KMS-11 (cell line): Measurements from ENCODE around the gene SORCS2.

Source experiments
- H2AFZ ChIP-seq: fragments of 200-600 bp; sonication (generic); 2 replicates; pipeline ENCODE4 v1.6.1; 2016; ENCODE audit warnings: antibody characterized with exemption, mixed run types, low read depth
- H3K27ac ChIP-seq: fragments of 200-600 bp; sonication (generic); 2 replicates; pipeline ENCODE4 v1.6.1; 2016; ENCODE audit warnings: mild to moderate bottlenecking, mixed run types
- H3K27me3 ChIP-seq: fragments of 200-600 bp; sonication (generic); 2 replicates; pipeline ENCODE4 v1.6.1; 2017; ENCODE audit warnings: mild to moderate bottlenecking, low read depth, mixed run types, moderate library complexity; ENCODE audit not compliant: insufficient read depth
- H3K36me3 ChIP-seq: fragments of 200-600 bp; sonication (generic); 2 replicates; pipeline ENCODE4 v1.6.1; 2017; ENCODE audit warnings: mild to moderate bottlenecking, mixed run types; ENCODE audit not compliant: insufficient read depth
- H3K4me1 ChIP-seq: fragments of 200-600 bp; sonication (generic); 2 replicates; pipeline ENCODE4 v1.6.1; 2016; ENCODE audit warnings: mild to moderate bottlenecking, low read depth, mixed run types; ENCODE audit not compliant: poor library complexity, severe bottlenecking
- H3K4me2 ChIP-seq: fragments of 200-600 bp; sonication (generic); 2 replicates; pipeline ENCODE4 v1.7.0; 2016; ENCODE audit warnings: mild to moderate bottlenecking, mixed run types
- H3K4me3 ChIP-seq: fragments of 200-600 bp; sonication (generic); IDR thresholded peaks from 2 replicates; pipeline ENCODE4 v1.6.1; 2017; ENCODE audit warnings: low read depth, low read length, mixed read lengths; ENCODE audit not compliant: insufficient read depth
- H3K79me2 ChIP-seq: fragments of 200-600 bp; sonication (generic); 2 replicates; pipeline ENCODE4 v1.6.1; 2016; ENCODE audit warnings: low read depth, mixed run types; ENCODE audit not compliant: insufficient read depth
- H3K9ac ChIP-seq: fragments of 200-600 bp; sonication (generic); 2 replicates; pipeline ENCODE4 v1.6.1; 2016; ENCODE audit warnings: mild to moderate bottlenecking, mixed run types
- H4K20me1 ChIP-seq: fragments of 200-600 bp; sonication (generic); 2 replicates; pipeline ENCODE4 v1.6.1; 2016; ENCODE audit warnings: mild to moderate bottlenecking, mixed run types; ENCODE audit not compliant: insufficient read depth
- TF ChIP-seq, protein P1 (sequence below): fragments of 200-600 bp; sonication (generic); conservative IDR thresholded peaks from 2 replicates; pipeline ENCODE4 v1.6.1; 2017; ENCODE audit warnings: low read depth, mild to moderate bottlenecking, antibody characterized with exemption, low read length, moderate library complexity, mixed read lengths

Gene SORCS2

DNA sequence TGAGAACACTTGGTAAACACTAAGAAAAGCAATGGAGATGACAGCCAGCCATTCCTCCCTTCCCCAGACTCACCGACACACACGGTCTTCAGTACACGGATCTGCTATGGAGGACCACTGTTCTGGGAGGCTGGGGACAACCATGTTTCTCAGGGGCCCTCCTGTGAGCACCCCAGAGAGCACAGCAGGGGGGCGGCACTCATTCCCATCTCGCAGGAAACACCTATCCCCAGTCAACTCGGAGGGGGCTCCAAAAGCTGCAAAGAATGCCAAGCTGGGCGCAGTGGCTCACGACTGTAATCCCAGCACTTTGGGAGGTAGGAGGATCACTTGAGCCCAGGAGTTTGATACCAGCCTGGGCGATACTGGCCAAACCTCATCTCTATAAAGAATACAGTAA, 575.2 kb downstream of the SORCS2 start:
- Histone ChIP-seq H3K27me3 (no peaks in the 10 kb centered on the region), H3K27ac (no peak overlapping the region), H3K4me3 (no peak overlapping the region), H3K79me2 (no peaks in the 10 kb centered on the region), H4K20me1 (no peaks in the 10 kb centered on the region), H2AFZ (no peak overlapping the region), H3K4me2 (no peak overlapping the region), H3K36me3 (no peaks in the 10 kb centered on the region), H3K9ac (no peak overlapping the region), H3K4me1 (no peaks in the 10 kb centered on the region)
- TF ChIP-seq, protein P1, sequence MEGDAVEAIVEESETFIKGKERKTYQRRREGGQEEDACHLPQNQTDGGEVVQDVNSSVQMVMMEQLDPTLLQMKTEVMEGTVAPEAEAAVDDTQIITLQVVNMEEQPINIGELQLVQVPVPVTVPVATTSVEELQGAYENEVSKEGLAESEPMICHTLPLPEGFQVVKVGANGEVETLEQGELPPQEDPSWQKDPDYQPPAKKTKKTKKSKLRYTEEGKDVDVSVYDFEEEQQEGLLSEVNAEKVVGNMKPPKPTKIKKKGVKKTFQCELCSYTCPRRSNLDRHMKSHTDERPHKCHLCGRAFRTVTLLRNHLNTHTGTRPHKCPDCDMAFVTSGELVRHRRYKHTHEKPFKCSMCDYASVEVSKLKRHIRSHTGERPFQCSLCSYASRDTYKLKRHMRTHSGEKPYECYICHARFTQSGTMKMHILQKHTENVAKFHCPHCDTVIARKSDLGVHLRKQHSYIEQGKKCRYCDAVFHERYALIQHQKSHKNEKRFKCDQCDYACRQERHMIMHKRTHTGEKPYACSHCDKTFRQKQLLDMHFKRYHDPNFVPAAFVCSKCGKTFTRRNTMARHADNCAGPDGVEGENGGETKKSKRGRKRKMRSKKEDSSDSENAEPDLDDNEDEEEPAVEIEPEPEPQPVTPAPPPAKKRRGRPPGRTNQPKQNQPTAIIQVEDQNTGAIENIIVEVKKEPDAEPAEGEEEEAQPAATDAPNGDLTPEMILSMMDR, result no peak

- TF ChIP-seq, protein P1, result no peak
- no peak overlapping the region for H3K4me3 ChIP-seq
- no peaks in the 10 kb centered on the region for H3K36me3 ChIP-seq
- no peaks in the 10 kb centered on the region for H3K27me3 ChIP-seq
- no peaks in the 10 kb centered on the region for H4K20me1 ChIP-seq
- no peaks in the 10 kb centered on the region for H3K79me2 ChIP-seq
- H3K9ac ChIP-seq, result no peak overlapping the region
- no peak overlapping the region for H3K27ac ChIP-seq
- no peaks in the 10 kb centered on the region for H3K4me1 ChIP-seq
- H3K4me2 ChIP-seq, result no peak overlapping the region
- H2AFZ ChIP-seq, result no peak overlapping the region
Measured at GRCh38 chr4:7767966-7768365, 575.6 kb downstream of the SORCS2 start.

DNA sequence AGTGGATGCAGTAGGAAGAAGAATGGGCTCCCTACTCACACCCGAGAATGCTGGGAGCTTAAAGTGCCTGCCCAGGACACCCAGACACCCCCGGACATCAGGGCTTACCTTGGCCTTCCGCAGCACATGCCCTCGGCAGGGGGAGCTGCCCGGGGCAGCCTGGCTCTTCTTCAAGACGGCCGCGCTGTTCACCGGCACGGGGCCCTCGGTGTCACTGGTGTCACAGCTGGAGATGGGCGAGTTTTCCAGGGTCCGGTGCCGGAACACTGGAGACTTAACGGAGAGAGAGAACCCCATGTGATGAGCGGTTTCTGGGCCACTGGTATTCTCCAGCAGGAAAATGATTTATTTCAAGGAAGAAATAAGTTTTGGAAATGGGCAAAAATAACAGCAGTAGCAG, 576.4 kb downstream of the SORCS2 start:
- H3K9ac ChIP-seq, result no peak overlapping the region
- no peaks in the 10 kb centered on the region for H3K36me3 ChIP-seq
- TF ChIP-seq, protein P1, result no peak
- H3K27me3 ChIP-seq, result no peaks in the 10 kb centered on the region
- no peak overlapping the region for H3K4me3 ChIP-seq
- H4K20me1 ChIP-seq, result no peaks in the 10 kb centered on the region
- no peaks in the 10 kb centered on the region for H3K4me1 ChIP-seq
- no peak overlapping the region for H3K4me2 ChIP-seq
- H3K27ac ChIP-seq, result no peak overlapping the region
- no peak overlapping the region for H2AFZ ChIP-seq
- H3K79me2 ChIP-seq, result no peaks in the 10 kb centered on the region

DNA sequence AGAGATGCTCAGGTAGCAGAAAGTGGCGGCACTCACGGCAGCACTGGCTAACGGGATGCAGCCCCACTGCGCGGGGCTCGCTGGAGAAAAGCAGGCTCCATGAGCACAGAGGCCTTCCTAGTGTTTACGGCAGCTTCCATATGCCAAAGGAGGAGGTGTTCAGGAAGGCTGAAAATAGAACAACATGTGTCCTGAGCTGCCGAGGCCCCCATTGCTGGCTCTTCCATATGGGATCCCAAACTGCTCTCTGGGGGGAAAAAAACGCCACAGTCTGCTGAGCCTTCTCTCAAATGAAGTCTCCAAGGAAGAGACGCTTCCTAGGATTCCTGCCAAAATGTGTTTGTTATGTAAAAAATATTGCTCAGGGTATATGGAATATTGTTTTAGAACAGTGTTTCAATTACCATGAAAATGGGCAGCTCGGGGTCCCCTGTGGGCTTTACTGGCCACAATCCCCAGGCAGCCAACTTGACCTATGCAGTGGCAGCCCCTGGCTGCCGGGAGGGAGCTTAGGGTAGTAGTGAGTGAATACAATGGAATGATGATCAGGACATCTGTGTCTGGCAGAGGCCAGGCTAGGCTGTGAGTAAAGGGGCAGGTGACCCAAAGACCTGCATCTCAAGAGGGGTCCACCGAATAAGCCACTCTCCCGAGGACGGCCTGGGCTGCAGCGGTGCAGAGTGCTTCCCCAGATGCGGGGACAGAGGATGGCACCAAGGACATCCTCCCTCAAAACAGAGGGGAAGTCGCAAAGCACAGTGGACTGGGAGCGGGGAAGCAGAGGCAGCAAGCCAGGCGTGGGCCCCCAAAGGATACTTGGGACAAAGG, 577.3 kb downstream of the SORCS2 start:
- no peak overlapping the region for H3K4me2 ChIP-seq
- H3K4me3 ChIP-seq, result no peak overlapping the region
- H2AFZ ChIP-seq, result no peak overlapping the region
- H3K36me3 ChIP-seq, result no peaks in the 10 kb centered on the region
- TF ChIP-seq, protein P1, result no peak
- H3K27ac ChIP-seq, result no peak overlapping the region
- no peaks in the 10 kb centered on the region for H4K20me1 ChIP-seq
- H3K79me2 ChIP-seq, result no peaks in the 10 kb centered on the region
- H3K4me1 ChIP-seq, result no peaks in the 10 kb centered on the region
- H3K27me3 ChIP-seq, result no peaks in the 10 kb centered on the region
- no peak overlapping the region for H3K9ac ChIP-seq
